ES-I3 (cell line): ENCODE measurements around the gene SPACA7.

Source experiments
- H3K36me3 ChIP-seq: 2 replicates; pipeline ENCODE4 v1.6.1; 2013; ENCODE audit warnings: mild to moderate bottlenecking, low read length, control low read depth, moderate library complexity; ENCODE audit not compliant: insufficient read depth
- H3K4me1 ChIP-seq: 2 replicates; pipeline ENCODE4 v1.6.1; 2013; ENCODE audit warnings: mild to moderate bottlenecking, control low read depth, low read length; ENCODE audit not compliant: insufficient read depth
- H3K9ac ChIP-seq: 2 replicates; pipeline ENCODE4 v1.6.1; 2013; ENCODE audit warnings: low read depth, mild to moderate bottlenecking, low read length, moderate library complexity
- H3K9me3 ChIP-seq: 2 replicates; pipeline ENCODE4 v1.6.1; 2013; ENCODE audit warnings: mild to moderate bottlenecking, low read length, moderate library complexity; ENCODE audit not compliant: control insufficient read depth, insufficient read depth

SPACA7 gene

DNA sequence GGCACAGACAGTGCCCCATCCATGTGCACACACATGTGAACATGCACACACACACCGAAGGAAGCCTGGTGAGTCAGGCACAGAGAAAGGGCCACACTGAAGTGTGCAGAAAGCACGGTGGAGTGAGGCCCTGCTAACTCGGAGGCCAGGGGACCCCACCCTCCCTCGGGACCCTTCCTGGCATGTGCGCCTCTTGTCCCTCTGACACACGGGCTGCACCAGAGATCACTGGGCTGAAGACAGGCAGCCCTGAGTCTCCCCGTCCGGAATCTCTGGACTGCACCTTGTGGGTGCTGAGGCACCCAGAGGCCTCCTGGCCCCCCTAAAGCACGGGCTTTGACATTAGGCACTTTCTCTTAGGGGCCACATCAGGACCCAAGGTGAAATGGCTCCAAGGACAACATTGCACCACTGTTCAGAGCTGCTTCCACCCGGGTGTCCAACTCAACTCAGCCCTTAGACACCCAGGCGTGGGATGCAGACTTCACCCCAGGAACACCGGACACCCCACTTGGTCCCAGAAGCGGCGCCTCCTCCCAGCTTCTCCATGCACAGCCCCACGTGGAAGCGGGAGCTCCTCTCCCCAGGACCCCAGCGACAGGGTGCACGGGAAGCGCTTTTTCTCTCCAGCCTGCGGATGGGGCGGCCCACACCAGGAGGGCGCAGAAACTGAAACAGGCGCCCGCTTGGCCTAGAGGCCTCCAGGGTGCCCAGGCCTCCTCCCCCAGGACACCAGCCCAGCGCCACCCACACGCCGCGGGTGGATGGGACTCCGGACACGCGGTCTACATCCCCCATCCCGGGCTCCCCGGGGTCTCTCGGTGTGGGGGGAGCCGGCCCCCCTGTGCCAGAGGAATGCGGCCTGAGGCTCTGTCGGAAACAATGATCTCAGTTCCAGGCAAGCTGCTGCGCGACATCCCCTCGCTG is 90.2 kb downstream of the SPACA7 start:
- Histone ChIP-seq H3K9ac (peak overlapping the region; percentile 0; the same call in 1 of the 2 replicates), H3K9me3 (no peaks in the 10 kb centered on the region), H3K36me3 (no peaks in the 10 kb centered on the region), H3K4me1 (no peaks in the 10 kb centered on the region)

DNA sequence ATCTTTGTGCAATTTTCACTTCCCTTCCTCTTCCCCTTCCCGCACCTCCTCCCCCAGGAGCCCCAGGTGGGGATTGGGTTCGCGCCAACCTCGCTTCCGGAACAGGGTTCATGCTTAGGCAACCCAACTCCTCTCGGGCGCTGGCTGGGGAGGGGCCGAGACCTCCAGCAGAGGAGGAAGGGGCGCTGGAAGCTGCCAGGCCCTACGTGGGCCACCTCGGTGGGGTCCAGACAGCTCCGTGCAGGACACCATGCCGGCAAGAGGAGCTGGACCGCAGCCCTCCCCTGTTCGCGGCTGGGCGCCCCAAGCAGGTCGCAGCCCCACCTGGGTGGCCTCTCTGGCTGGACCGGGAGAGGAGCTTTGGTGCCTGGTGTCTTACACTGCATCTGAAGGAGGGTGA is 91.1 kb downstream of the SPACA7 start:
- H3K9me3 ChIP-seq: no peaks in the 10 kb centered on the region
- no peaks in the 10 kb centered on the region for H3K36me3 ChIP-seq
- no peaks in the 10 kb centered on the region for H3K4me1 ChIP-seq
- H3K9ac ChIP-seq: peak overlapping the region; percentile 0; the same call in 1 of the 2 replicates

DNA sequence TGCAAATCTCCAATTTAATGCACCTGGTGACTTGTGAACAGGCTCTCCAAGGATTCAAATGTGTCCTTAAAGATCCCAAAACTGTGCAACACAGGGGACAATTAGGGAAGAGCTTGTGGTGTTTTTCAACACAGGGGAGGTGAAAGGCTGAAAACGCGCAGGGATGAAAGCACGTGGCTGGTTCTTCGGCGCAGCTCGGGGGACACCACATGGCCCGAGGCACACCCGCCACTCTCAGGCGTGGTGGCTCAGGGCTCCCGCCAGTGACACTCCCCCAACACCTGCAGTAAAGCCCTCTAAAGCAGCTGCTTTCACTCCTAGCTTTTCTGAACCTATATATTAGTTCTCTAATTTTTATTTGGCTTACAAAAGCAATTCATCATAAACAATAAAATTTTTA is 91.9 kb downstream of the SPACA7 start:
- no peak overlapping the region for H3K9ac ChIP-seq
- H3K4me1 ChIP-seq: no peaks in the 10 kb centered on the region
- no peaks in the 10 kb centered on the region for H3K36me3 ChIP-seq
- no peaks in the 10 kb centered on the region for H3K9me3 ChIP-seq

DNA sequence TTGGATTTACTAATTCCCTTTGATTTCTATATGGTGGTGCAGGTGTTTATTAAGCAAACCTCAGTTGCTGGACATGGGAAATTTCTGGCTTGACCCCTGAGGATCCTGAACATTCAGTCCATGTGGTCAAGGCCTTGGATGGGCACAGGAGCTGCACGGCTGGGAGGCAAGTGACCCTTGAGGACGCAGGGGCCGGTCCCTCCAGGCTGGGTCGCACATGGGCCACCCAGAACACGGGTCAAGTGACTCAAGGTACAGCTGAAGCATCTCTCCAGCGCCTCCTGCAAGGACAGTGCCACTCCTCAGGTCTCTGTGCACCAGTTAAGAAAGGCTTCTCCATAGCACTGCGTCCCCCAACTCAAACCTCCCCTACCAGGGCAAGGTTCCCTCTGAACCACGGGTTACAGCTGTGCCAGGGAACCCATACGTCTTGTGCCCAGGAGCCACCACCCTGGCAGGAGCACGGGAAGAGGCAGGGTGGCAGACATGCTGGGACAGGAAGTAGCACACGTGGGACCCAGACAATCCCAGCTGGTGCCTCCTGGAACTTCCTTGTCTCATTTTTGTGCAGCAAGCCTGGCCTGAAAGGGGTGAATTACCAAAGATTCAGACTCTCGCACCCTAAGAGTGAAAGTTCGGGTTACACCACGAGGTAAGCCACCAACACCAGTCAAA is 93.1 kb downstream of the SPACA7 start:
- no peaks in the 10 kb centered on the region for H3K36me3 ChIP-seq
- H3K4me1 ChIP-seq: no peaks in the 10 kb centered on the region
- no peak overlapping the region for H3K9ac ChIP-seq
- no peaks in the 10 kb centered on the region for H3K9me3 ChIP-seq

DNA sequence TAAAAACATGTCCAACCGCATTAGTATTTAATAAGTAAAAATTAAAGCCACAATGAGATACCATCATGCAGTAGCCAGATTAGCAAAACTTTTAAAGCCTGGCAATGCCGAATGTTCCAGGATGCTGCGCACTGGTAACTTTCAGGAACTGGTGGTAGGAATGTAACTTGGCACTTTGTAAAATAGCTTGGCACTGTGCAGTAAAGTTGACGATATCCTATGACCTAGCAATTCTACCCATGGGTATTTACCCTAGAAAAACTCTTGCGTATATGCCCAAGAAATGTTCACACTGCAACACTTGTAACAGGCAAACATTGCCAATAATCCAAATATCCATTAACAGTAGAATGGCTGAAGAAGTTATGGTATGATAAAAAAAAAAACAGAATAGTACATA is 97.7 kb downstream of the SPACA7 start:
- Histone ChIP-seq H3K36me3 (no peaks in the 10 kb centered on the region), H3K4me1 (no peaks in the 10 kb centered on the region), H3K9me3 (no peaks in the 10 kb centered on the region), H3K9ac (no peak overlapping the region)

DNA sequence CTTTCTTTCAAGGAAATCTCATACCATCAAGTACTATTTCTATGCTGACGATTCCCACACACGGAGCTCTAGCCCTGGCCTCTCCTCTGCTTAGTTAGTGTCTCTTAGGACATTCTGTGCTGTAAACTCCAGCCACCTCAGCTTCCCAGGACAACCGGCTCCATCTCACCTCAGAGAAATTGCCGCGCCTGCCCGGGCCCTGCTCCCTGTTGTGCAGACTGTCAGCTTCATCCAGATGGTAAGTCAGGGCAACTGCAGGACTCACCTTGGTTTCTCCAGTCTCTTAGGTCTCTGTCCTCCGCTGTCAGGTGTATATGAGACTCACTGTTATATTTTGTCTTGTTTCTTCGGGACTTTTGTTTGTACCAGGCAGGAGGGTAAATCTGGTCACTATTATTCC is 98.7 kb downstream of the SPACA7 start:
- no peaks in the 10 kb centered on the region for H3K4me1 ChIP-seq
- no peaks in the 10 kb centered on the region for H3K9me3 ChIP-seq
- no peak overlapping the region for H3K9ac ChIP-seq
- no peaks in the 10 kb centered on the region for H3K36me3 ChIP-seq

DNA sequence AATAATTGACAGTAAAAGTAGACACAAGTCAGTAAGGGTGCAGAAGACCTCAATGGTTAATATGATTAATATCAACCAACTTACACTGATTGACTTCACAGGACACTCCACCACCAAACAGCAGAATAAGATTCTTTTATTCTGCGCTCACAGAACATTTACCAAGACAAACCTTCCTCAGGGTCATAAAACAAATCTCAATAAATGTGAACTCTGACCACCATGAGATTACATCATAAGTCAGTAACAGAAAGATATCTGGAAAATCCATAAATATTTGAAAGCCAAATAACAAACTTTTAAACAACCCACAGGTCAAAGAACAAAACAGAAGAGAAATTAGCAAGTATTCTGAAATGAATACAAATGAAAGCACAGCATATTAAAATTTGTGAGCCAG is 99.7 kb downstream of the SPACA7 start:
- Histone ChIP-seq H3K9ac (no peak overlapping the region), H3K4me1 (no peaks in the 10 kb centered on the region), H3K36me3 (no peaks in the 10 kb centered on the region), H3K9me3 (no peaks in the 10 kb centered on the region)

DNA sequence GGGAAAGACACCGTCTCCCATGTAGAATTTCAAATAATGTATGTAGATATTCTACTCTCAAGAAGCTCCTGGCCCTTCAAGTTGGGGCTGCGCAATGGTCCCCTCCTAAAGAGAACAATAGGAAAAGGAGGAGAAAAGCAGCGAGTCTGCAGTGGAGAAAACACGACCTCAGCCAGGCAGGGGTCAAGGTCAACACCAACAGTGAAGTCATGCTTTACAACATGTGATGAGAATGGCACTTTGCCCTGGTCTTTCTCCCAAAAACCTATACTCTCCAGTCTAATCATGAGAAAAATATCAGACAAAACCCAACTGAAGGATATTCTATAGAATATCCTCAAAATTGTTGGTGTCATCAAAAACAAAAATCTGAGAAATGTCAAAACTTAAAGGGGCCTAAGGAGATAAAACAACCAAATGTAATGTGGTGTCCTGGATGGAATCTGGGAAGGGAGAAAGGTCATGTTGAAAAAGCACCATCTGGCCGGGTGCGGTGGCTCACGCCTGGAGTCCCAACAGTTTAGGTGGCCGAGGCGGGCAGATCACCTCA is 101.0 kb downstream of the SPACA7 start:
- Histone ChIP-seq H3K36me3 (no peaks in the 10 kb centered on the region), H3K9ac (no peak overlapping the region), H3K4me1 (no peaks in the 10 kb centered on the region), H3K9me3 (0 out of 2 replicates have a peak, but pooled peaks cover 4% of the 10 kb centered on the region)

DNA sequence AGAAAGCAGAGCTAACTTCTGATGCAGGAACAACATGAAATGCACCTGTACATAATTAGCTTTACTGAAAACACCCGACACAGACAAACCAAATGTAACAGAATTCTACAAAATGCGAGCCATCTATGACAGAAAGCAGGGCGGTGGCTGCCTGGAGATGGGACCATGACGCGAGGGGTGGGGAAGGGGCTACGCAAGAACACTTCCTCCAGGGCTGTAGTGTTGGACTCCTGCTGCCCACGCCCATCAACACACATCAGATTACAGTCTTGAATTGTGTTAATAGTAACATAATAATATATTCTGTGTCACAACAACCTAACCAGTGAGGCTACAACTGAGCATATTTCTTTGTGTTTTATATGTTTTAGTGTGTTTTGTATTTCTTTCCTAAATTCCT is 103.2 kb downstream of the SPACA7 start:
- H3K9me3 ChIP-seq: 0 out of 2 replicates have a peak, but pooled peaks cover 4% of the 10 kb centered on the region
- no peaks in the 10 kb centered on the region for H3K4me1 ChIP-seq
- no peaks in the 10 kb centered on the region for H3K36me3 ChIP-seq
- no peak overlapping the region for H3K9ac ChIP-seq

DNA sequence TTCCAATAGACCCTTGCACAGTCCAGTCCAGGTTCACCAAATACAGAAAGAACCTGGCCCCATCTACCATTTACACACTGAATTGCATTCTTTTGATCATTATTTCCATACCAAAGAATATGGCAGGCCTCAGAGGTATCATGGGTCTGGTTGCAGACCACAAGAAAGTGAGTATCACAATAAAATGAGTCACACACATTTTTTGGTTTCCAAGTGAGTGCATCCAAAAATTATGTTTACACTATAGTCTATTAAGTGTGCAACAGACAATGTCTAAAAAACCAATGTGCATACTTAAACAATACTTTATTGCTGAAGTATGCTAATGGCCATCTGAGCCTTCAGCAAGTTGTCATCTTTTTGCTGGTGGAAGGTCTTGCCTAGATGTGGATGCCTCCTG is 105.3 kb downstream of the SPACA7 start:
- Histone ChIP-seq H3K36me3 (no peaks in the 10 kb centered on the region), H3K4me1 (no peaks in the 10 kb centered on the region), H3K9ac (no peak overlapping the region), H3K9me3 (0 out of 2 replicates have a peak, but pooled peaks cover 4% of the 10 kb centered on the region)

DNA sequence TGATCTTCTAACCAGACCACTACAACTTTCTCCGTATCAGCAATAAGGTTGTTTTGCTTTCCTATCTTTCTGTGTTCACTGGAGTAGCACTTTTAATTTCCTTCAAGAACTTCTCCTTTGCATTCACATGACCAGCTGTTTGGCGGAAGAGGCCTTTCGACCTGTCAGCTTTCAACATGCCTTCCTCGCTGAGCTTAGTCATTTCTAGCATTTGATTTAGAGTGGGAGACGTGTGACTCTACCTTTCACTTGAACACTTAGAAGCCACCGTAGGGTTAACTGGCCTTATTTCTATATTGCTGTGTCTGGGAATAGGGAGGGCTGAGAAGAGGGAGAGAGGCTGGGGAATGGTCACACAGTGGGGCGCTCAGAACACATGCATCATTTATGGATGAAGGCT is 107.1 kb downstream of the SPACA7 start:
- H3K9ac ChIP-seq: no peak overlapping the region
- H3K9me3 ChIP-seq: 0 out of 2 replicates have a peak, but pooled peaks cover 4% of the 10 kb centered on the region
- H3K4me1 ChIP-seq: no peaks in the 10 kb centered on the region
- no peaks in the 10 kb centered on the region for H3K36me3 ChIP-seq
